ENCODE results near the gene BSN.

GRCh38 chr3:49649576-49649975 is 95.3 kb downstream of the BSN start:
- no peak for TF ChIP-seq USF1 (IDR thresholded peaks at IDR 0.05)
- TF ChIP-seq MAX (IDR thresholded peaks at IDR 0.05): no peak
- no peak for TF ChIP-seq TCF12 (IDR thresholded peaks at IDR 0.05; ENCODE audit: low read depth)
- no peak for TF ChIP-seq REST (IDR thresholded peaks at IDR 0.05; ENCODE audit: low read depth)
- TF ChIP-seq EP300 (IDR thresholded peaks at IDR 0.05; ENCODE audit: borderline replicate concordance): no peak
- TF ChIP-seq CREB1 (IDR thresholded peaks at IDR 0.05; ENCODE audit: low read depth): no peak
- TF ChIP-seq TAF1 (IDR thresholded peaks at IDR 0.05; ENCODE audit: low read depth): no peak
- no peak for TF ChIP-seq EGR1 (IDR thresholded peaks at IDR 0.05)
- no peak for TF ChIP-seq YY1 (IDR thresholded peaks at IDR 0.05; ENCODE audit: low read depth)
- no peak for TF ChIP-seq ZBTB7A (IDR thresholded peaks at IDR 0.05; ENCODE audit: low read depth)
